HG02970 (cell line): ENCODE results near the gene PRPF19.
"Not testable (repeated sequence)": the region's sequence is repeated elsewhere in the genome, so short reads cannot be mapped to it uniquely, and the experiment has no call there.

Source experiments
- ATAC-seq: cut with Tn5 transposase; IDR thresholded peaks from one replicate; pipeline ENCODE4 v1.9.1; 2021; ENCODE audit warnings: mild to moderate bottlenecking, moderate library complexity, moderate number of reproducible peaks; ENCODE audit not compliant: unreplicated experiment, low FRiP score

The PRPF19 gene

GRCh38 chr11:60910281-60910687 is 3.9 kb upstream of the PRPF19 start:
- ATAC-seq, result no peak

GRCh38 chr11:60909680-60910280 is 3.4 kb upstream of the PRPF19 start:
- not testable (repeated sequence) for ATAC-seq

GRCh38 chr11:60908803-60909202 is 2.4 kb upstream of the PRPF19 start:
- ATAC-seq, result no peak

- ATAC-seq, result no peak
Measured at GRCh38 chr11:60905551-60906113, 753 bp downstream of the PRPF19 start.

GRCh38 chr11:60905047-60905446 is 1.3 kb downstream of the PRPF19 start:
- ATAC-seq, result no peak

- ATAC-seq, result no peak
Measured at GRCh38 chr11:60902625-60903024, 3.8 kb downstream of the PRPF19 start.

GRCh38 chr11:60900673-60901404 is 5.5 kb downstream of the PRPF19 start:
- no peak for ATAC-seq

GRCh38 chr11:60899977-60900376 is 6.4 kb downstream of the PRPF19 start:
- no peak for ATAC-seq

GRCh38 chr11:60899046-60899936 is 7.1 kb downstream of the PRPF19 start:
- no peak for ATAC-seq

GRCh38 chr11:60897496-60897895 is 8.9 kb downstream of the PRPF19 start:
- ATAC-seq, result no peak

- ATAC-seq, result no peak
Measured at GRCh38 chr11:60895687-60896086, 10.7 kb downstream of the PRPF19 start.

- ATAC-seq, result no peak
Measured at GRCh38 chr11:60891103-60891741, 15.2 kb downstream of the PRPF19 start.

- no peak for ATAC-seq
Measured at GRCh38 chr11:60890696-60891095, 15.7 kb downstream of the PRPF19 start.

GRCh38 chr11:60889869-60890311 is 16.5 kb downstream of the PRPF19 start:
- no peak for ATAC-seq

GRCh38 chr11:60887556-60887955 is 18.8 kb downstream of the PRPF19 start:
- no peak for ATAC-seq

- ATAC-seq, result no peak
Measured at GRCh38 chr11:60880643-60881282, 25.6 kb downstream of the PRPF19 start.

GRCh38 chr11:60879971-60880588 is 26.3 kb downstream of the PRPF19 start:
- ATAC-seq, result no peak

GRCh38 chr11:60879104-60879503 is 27.3 kb downstream of the PRPF19 start:
- ATAC-seq, result no peak
